Liver (tissue), 9 donors: ENCODE data around the gene GAS6. TPM values are rescaled to one million over a fixed set of nuclear protein-coding genes. Genes with fewer than 3 reads are reported as not detected.

Source experiments
- DNase-seq: peaks from one replicate; pipeline ENCODE4 v3.0.0-alpha.2; 2017; ENCODE audit warnings: low spot score
- H3K27ac ChIP-seq, 2 donors: one replicate each; pipeline ENCODE4 v1.7.0; 2013; ENCODE audit warnings: inconsistent platforms in 2 of 2, low read length in 2 of 2, control low read depth in 1 of 2, low read depth in 1 of 2, mild to moderate bottlenecking in 1 of 2
- H3K27me3 ChIP-seq, 4 donors: one replicate each; pipeline versions ENCODE4 v1.6.1 to v1.7.0; 2013; ENCODE audit warnings: low read length in 3 of 4, inconsistent platforms in 1 of 4, mild to moderate bottlenecking in 1 of 4, moderate library complexity in 1 of 4; ENCODE audit not compliant: control insufficient read depth in 4 of 4, insufficient read depth in 4 of 4
- H3K36me3 ChIP-seq, 4 donors: one replicate each; pipeline versions ENCODE4 v1.6.1 to v1.7.0; 2013; ENCODE audit warnings: low read length in 3 of 4, mild to moderate bottlenecking in 3 of 4, low read depth in 1 of 4, moderate library complexity in 1 of 4; ENCODE audit not compliant: control insufficient read depth in 4 of 4, insufficient read depth in 3 of 4
- H3K4me1 ChIP-seq, 4 donors: one replicate each; pipeline versions ENCODE4 v1.6.1 to v1.7.0; 2013; ENCODE audit warnings: low read length in 3 of 4, mild to moderate bottlenecking in 3 of 4, moderate library complexity in 1 of 4; ENCODE audit not compliant: control insufficient read depth in 4 of 4, insufficient read depth in 4 of 4
- H3K4me3 ChIP-seq, 3 donors: one replicate each; pipeline versions ENCODE4 v1.6.1 to v1.7.0; 2013; ENCODE audit warnings: low read length in 3 of 3, control low read depth in 1 of 3, low read depth in 1 of 3, mild to moderate bottlenecking in 1 of 3
- H3K9ac ChIP-seq, 2 donors: one replicate each; pipeline ENCODE4 v1.7.0; 2013; ENCODE audit warnings: low read length in 2 of 2, mild to moderate bottlenecking in 2 of 2, moderate library complexity in 2 of 2, control low read depth in 1 of 2, low read depth in 1 of 2
- H3K9me3 ChIP-seq, 4 donors: one replicate each; pipeline versions ENCODE4 v1.6.1 to v1.7.0; 2013; ENCODE audit warnings: low read length in 3 of 4; ENCODE audit not compliant: control insufficient read depth in 4 of 4
- EGR1 ChIP-seq, 2 donors: IDR thresholded peaks; 2 replicates each; pipeline ENCODE4 v1.6.1; 2016 to 2018; ENCODE audit warnings: antibody characterized with exemption in 2 of 2, low read depth in 2 of 2
- FOXA1 ChIP-seq: IDR thresholded peaks from 2 replicates; pipeline ENCODE4 v1.6.1; 2016; ENCODE audit warnings: antibody characterized with exemption
- FOXA2 ChIP-seq: IDR thresholded peaks from 2 replicates; pipeline ENCODE4 v1.6.1; 2016; ENCODE audit warnings: antibody characterized with exemption
- GABPA ChIP-seq, 2 donors: IDR thresholded peaks in 1 of 2; conservative IDR thresholded peaks in 1 of 2; 2 replicates each; pipeline ENCODE4 v1.6.1; 2016; ENCODE audit warnings: antibody characterized with exemption in 2 of 2, mild to moderate bottlenecking in 1 of 2, moderate library complexity in 1 of 2
- HNF4A ChIP-seq, 2 donors: conservative IDR thresholded peaks; 2 replicates each; pipeline ENCODE4 v1.6.1; 2016; ENCODE audit warnings: antibody characterized with exemption in 2 of 2, mild to moderate bottlenecking in 2 of 2
- HNF4G ChIP-seq: IDR thresholded peaks from 2 replicates; pipeline ENCODE4 v1.6.1; 2016; ENCODE audit warnings: antibody characterized with exemption
- JUND ChIP-seq, 2 donors: IDR thresholded peaks; 2 replicates each; pipeline ENCODE4 v1.6.1; 2016; ENCODE audit warnings: antibody characterized with exemption in 2 of 2
- NR2F2 ChIP-seq: IDR thresholded peaks from 2 replicates; pipeline ENCODE4 v1.6.1; 2016; ENCODE audit warnings: antibody characterized with exemption
- RAD21 ChIP-seq, 2 donors: IDR thresholded peaks; 2 replicates each; pipeline ENCODE4 v1.6.1; 2016; ENCODE audit warnings: antibody characterized with exemption in 2 of 2, mild to moderate bottlenecking in 2 of 2
- RXRA ChIP-seq, 2 donors: IDR thresholded peaks; 2 replicates each; pipeline ENCODE4 v1.6.1; 2017 to 2018; ENCODE audit warnings: antibody characterized with exemption in 2 of 2, mild to moderate bottlenecking in 1 of 2
- SP1 ChIP-seq: IDR thresholded peaks from 2 replicates; pipeline ENCODE4 v1.6.1; 2018; ENCODE audit warnings: antibody characterized with exemption, mild to moderate bottlenecking
- TAF1 ChIP-seq: conservative IDR thresholded peaks from 2 replicates; pipeline ENCODE4 v1.6.1; 2016; ENCODE audit warnings: antibody characterized with exemption, mild to moderate bottlenecking
- YY1 ChIP-seq: IDR thresholded peaks from 2 replicates; pipeline ENCODE4 v1.6.1; 2016; ENCODE audit warnings: antibody characterized with exemption, mild to moderate bottlenecking
- WGBS: extraction: QIAGEN DNeasy Blood & Tissue Kit; methylation state at CpG from one replicate; pipeline ENCODE4 v1.1.7; 2013; 5-methylcytosine and 5-hydroxymethylcytosine counted together
- polyA plus RNA-seq, 2 donors: library from polyadenylated mRNA; stranded (reverse) in 1 of 2; unstranded in 1 of 2; fragments of 200-250 nt in 1 of 2; fragments of >200 nt in 1 of 2; fragmentation: Nextera tagmentation in 1 of 2; extraction: Ambion mirVana in 1 of 2; gene quantifications; one replicate each; pipeline versions ENCODE4 v1.2.1 to v1.2.3, GENCODE V29; 2013 to 2015
- total RNA-seq, 2 donors: library from RNA; depleted of rRNA; stranded (reverse); fragments of >200 nt; gene quantifications; one replicate each; pipeline ENCODE4 v1.2.3, GENCODE V29; 2014
- TF ChIP-seq, protein P1 (sequence below): IDR thresholded peaks from 2 replicates; pipeline ENCODE4 v1.6.1; 2016; ENCODE audit warnings: antibody characterized with exemption, mild to moderate bottlenecking
- TF ChIP-seq, protein P2 (sequence below): IDR thresholded peaks from 2 replicates; pipeline ENCODE4 v1.6.1; 2016; ENCODE audit warnings: antibody characterized with exemption
- TF ChIP-seq, protein P3 (sequence below): fragments of 150-350 bp; IDR thresholded peaks from 2 replicates; pipeline ENCODE4 v1.5.1; 2017; ENCODE audit warnings: improper control_type of control experiment, low read depth, low read length; ENCODE audit not compliant: missing input control
- TF ChIP-seq, protein P4 (sequence below): IDR thresholded peaks from 2 replicates; pipeline ENCODE4 v1.6.1; 2016; ENCODE audit warnings: antibody characterized with exemption
- TF ChIP-seq, protein P5 (sequence below): IDR thresholded peaks from 2 replicates; pipeline ENCODE4 v1.6.1; 2016; ENCODE audit warnings: antibody characterized with exemption
- donor health status: healthy.
- donor health status: healthy.
- donor health status: healthy.
- donor health status: healthy.
- donor health status: healthy.

The GAS6 gene
- total and polyA plus RNA-seq, 4 donors = 2.5 to 30.2 (median 9.1) TPM

DNA sequence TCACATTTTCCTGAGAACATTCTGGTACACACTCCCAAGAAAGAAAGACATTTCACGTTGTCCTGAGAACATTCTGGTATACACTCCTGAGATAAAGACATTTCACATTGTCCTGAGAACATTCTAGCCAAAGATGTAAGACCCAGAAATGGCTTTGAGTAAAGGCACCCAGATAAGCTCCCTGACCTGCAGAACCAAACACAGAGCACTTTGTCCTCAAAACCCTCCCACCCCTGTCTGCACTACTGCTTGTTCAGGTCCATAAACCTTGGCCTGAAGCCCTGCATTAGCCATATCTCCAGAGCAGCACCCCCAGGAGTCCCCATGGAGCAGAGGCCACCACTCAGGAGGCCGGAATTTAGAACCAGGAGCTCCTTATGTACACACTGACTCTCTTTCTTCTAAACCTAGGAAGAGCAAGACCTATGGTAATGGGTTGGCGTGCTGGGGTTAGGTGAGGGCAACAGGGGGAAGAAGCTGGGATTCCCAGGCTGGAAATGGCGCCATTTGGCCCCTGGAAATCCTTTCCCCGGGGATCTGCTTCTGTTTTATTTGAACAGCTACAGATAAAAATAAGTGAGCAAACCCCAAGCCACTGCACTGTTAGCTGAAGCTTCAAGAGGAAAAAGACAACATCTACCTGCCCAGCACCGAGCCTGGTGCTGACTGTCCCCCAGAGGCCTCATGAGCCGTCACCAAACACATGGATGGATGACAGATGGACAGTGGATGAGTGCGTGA is 13.7 kb downstream of the GAS6 start:
- TF ChIP-seq NR2F2 = no peak
- TF ChIP-seq, protein P1, sequence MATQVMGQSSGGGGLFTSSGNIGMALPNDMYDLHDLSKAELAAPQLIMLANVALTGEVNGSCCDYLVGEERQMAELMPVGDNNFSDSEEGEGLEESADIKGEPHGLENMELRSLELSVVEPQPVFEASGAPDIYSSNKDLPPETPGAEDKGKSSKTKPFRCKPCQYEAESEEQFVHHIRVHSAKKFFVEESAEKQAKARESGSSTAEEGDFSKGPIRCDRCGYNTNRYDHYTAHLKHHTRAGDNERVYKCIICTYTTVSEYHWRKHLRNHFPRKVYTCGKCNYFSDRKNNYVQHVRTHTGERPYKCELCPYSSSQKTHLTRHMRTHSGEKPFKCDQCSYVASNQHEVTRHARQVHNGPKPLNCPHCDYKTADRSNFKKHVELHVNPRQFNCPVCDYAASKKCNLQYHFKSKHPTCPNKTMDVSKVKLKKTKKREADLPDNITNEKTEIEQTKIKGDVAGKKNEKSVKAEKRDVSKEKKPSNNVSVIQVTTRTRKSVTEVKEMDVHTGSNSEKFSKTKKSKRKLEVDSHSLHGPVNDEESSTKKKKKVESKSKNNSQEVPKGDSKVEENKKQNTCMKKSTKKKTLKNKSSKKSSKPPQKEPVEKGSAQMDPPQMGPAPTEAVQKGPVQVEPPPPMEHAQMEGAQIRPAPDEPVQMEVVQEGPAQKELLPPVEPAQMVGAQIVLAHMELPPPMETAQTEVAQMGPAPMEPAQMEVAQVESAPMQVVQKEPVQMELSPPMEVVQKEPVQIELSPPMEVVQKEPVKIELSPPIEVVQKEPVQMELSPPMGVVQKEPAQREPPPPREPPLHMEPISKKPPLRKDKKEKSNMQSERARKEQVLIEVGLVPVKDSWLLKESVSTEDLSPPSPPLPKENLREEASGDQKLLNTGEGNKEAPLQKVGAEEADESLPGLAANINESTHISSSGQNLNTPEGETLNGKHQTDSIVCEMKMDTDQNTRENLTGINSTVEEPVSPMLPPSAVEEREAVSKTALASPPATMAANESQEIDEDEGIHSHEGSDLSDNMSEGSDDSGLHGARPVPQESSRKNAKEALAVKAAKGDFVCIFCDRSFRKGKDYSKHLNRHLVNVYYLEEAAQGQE = no peak
- TF ChIP-seq, protein P2, sequence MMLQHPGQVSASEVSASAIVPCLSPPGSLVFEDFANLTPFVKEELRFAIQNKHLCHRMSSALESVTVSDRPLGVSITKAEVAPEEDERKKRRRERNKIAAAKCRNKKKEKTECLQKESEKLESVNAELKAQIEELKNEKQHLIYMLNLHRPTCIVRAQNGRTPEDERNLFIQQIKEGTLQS = no peak
- no peak for TF ChIP-seq FOXA2
- no peak for TF ChIP-seq HNF4A (conservative IDR thresholded peaks at IDR 0.05)
- TF ChIP-seq SP1 = no peak
- TF ChIP-seq, protein P3, sequence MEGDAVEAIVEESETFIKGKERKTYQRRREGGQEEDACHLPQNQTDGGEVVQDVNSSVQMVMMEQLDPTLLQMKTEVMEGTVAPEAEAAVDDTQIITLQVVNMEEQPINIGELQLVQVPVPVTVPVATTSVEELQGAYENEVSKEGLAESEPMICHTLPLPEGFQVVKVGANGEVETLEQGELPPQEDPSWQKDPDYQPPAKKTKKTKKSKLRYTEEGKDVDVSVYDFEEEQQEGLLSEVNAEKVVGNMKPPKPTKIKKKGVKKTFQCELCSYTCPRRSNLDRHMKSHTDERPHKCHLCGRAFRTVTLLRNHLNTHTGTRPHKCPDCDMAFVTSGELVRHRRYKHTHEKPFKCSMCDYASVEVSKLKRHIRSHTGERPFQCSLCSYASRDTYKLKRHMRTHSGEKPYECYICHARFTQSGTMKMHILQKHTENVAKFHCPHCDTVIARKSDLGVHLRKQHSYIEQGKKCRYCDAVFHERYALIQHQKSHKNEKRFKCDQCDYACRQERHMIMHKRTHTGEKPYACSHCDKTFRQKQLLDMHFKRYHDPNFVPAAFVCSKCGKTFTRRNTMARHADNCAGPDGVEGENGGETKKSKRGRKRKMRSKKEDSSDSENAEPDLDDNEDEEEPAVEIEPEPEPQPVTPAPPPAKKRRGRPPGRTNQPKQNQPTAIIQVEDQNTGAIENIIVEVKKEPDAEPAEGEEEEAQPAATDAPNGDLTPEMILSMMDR = no peak
- TF ChIP-seq FOXA1 = no peak
- TF ChIP-seq, protein P4, sequence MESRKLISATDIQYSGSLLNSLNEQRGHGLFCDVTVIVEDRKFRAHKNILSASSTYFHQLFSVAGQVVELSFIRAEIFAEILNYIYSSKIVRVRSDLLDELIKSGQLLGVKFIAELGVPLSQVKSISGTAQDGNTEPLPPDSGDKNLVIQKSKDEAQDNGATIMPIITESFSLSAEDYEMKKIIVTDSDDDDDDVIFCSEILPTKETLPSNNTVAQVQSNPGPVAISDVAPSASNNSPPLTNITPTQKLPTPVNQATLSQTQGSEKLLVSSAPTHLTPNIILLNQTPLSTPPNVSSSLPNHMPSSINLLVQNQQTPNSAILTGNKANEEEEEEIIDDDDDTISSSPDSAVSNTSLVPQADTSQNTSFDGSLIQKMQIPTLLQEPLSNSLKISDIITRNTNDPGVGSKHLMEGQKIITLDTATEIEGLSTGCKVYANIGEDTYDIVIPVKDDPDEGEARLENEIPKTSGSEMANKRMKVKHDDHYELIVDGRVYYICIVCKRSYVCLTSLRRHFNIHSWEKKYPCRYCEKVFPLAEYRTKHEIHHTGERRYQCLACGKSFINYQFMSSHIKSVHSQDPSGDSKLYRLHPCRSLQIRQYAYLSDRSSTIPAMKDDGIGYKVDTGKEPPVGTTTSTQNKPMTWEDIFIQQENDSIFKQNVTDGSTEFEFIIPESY = no peak
- TF ChIP-seq EGR1 (IDR thresholded peaks at IDR 0.05; ENCODE audit: low read depth in 2 of 2) = no peak
- TF ChIP-seq HNF4G = no peak
- no peak for TF ChIP-seq TAF1
- TF ChIP-seq RAD21 (IDR thresholded peaks at IDR 0.05) = no peak
- TF ChIP-seq, protein P5, sequence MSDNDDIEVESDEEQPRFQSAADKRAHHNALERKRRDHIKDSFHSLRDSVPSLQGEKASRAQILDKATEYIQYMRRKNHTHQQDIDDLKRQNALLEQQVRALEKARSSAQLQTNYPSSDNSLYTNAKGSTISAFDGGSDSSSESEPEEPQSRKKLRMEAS = no peak
- TF ChIP-seq GABPA (IDR thresholded peaks at IDR 0.05 in 1 of 2, conservative IDR thresholded peaks at IDR 0.05 in 1 of 2) = no peak
- TF ChIP-seq YY1 = no peak
- TF ChIP-seq JUND (IDR thresholded peaks at IDR 0.05) = no peak
- TF ChIP-seq RXRA (IDR thresholded peaks at IDR 0.05) = no peak
- Histone ChIP-seq H3K27ac (no peak overlapping the region), H3K9ac (no peak overlapping the region), H3K4me1 (peaks cover 7 to 27% (median 21%) of the 10 kb centered on the region in 4 donors), H3K4me3 (no peak overlapping the region), H3K9me3 (no peaks in the 10 kb centered on the region), H3K27me3 (no peaks in the 10 kb centered on the region), H3K36me3 (no peaks in the 10 kb centered on the region)
- WGBS = 87% methylated on average over 8 of the region's 8 CpGs
- DNase-seq = no peak
